ENCODE results near the gene ZNF304. TPM values are rescaled to one million over a fixed set of nuclear protein-coding genes. Genes with fewer than 3 reads are reported as not detected.

ZNF304 gene
- 15.8 TPM for total RNA-seq (ENCODE audit: unreplicated experiment)
- long read RNA-seq, partial matches to known transcripts, result 0 of 1 reads
- long read RNA-seq, other reads (novel, unspliced or antisense), result 1 of 1 reads

- H3K4me3 Mint-ChIP-seq (ENCODE audit: unreplicated experiment), result peak within 1 kb of the TSS; percentile 99
- TF ChIP-seq CTCF (IDR thresholded peaks at IDR 0.05; ENCODE audit: partially characterized antibody, unreplicated experiment), result no peak
- H3K27ac Mint-ChIP-seq (ENCODE audit: unreplicated experiment), result peak within 1 kb of the TSS; percentile 92
- H3K27me3 Mint-ChIP-seq (ENCODE audit: unreplicated experiment), result no peaks in the 10 kb centered on the region
- H3K36me3 Mint-ChIP-seq (ENCODE audit: unreplicated experiment), result peaks cover 3% of the 10 kb centered on the region
- peak; percentile 86 for DNase-seq
- H3K4me1 Mint-ChIP-seq (ENCODE audit: low read depth, unreplicated experiment), result peaks cover 11% of the 10 kb centered on the region
- peaks cover 9% of the 10 kb centered on the region for H3K9me3 Mint-ChIP-seq (ENCODE audit: unreplicated experiment)
These were observed at the start of gene ZNF304 for GRCh38 chr19:57350877-57351805. TSS of gene ZNF304 (plus strand) at chr19:57351271. CDS start at chr19:57351665, 394 bp downstream.

GRCh38 chr19:57302020-57302465 lies 49.0 kb upstream of the ZNF304 start:
- no peaks in the 10 kb centered on the region for H3K4me1 Mint-ChIP-seq (ENCODE audit: low read depth, unreplicated experiment)
- no peak overlapping the region for H3K27ac Mint-ChIP-seq (ENCODE audit: unreplicated experiment)
- TF ChIP-seq CTCF (IDR thresholded peaks at IDR 0.05; ENCODE audit: partially characterized antibody, unreplicated experiment), result no peak
- no peak for DNase-seq
- peaks cover 1% of the 10 kb centered on the region for H3K27me3 Mint-ChIP-seq (ENCODE audit: unreplicated experiment)
- peaks cover 4% of the 10 kb centered on the region for H3K36me3 Mint-ChIP-seq (ENCODE audit: unreplicated experiment)
- H3K9me3 Mint-ChIP-seq (ENCODE audit: unreplicated experiment), result peaks cover 2% of the 10 kb centered on the region
- no peak overlapping the region for H3K4me3 Mint-ChIP-seq (ENCODE audit: unreplicated experiment)

- no peak for DNase-seq
- peaks cover 2% of the 10 kb centered on the region for H3K9me3 Mint-ChIP-seq (ENCODE audit: unreplicated experiment)
- H3K4me3 Mint-ChIP-seq (ENCODE audit: unreplicated experiment), result no peak overlapping the region
- no peak for TF ChIP-seq CTCF (IDR thresholded peaks at IDR 0.05; ENCODE audit: partially characterized antibody, unreplicated experiment)
- H3K27ac Mint-ChIP-seq (ENCODE audit: unreplicated experiment), result no peak overlapping the region
- H3K27me3 Mint-ChIP-seq (ENCODE audit: unreplicated experiment), result no peaks in the 10 kb centered on the region
- peaks cover 4% of the 10 kb centered on the region for H3K36me3 Mint-ChIP-seq (ENCODE audit: unreplicated experiment)
- H3K4me1 Mint-ChIP-seq (ENCODE audit: low read depth, unreplicated experiment), result no peaks in the 10 kb centered on the region
These were observed 48.2 kb upstream of the ZNF304 start for GRCh38 chr19:57302727-57303401.

- H3K4me3 Mint-ChIP-seq (ENCODE audit: unreplicated experiment), result no peak overlapping the region
- no peak overlapping the region for H3K27ac Mint-ChIP-seq (ENCODE audit: unreplicated experiment)
- TF ChIP-seq CTCF (IDR thresholded peaks at IDR 0.05; ENCODE audit: partially characterized antibody, unreplicated experiment), result no peak
- H3K36me3 Mint-ChIP-seq (ENCODE audit: unreplicated experiment), result no peaks in the 10 kb centered on the region
- H3K9me3 Mint-ChIP-seq (ENCODE audit: unreplicated experiment), result peaks cover 2% of the 10 kb centered on the region
- peaks cover 3% of the 10 kb centered on the region for H3K27me3 Mint-ChIP-seq (ENCODE audit: unreplicated experiment)
- H3K4me1 Mint-ChIP-seq (ENCODE audit: low read depth, unreplicated experiment), result no peaks in the 10 kb centered on the region
- DNase-seq, result no peak
These were observed 46.0 kb upstream of the ZNF304 start for GRCh38 chr19:57305056-57305455.

All from glutamatergic neuron (in vitro differentiated cells).